ENCODE measurements around the gene SLC5A11.

SLC5A11 gene

GRCh38 chr16:24858219-24859041 is 12.7 kb downstream of the SLC5A11 start:
- no peak for TF ChIP-seq CTCF (IDR thresholded peaks at IDR 0.05; ENCODE audit: low read depth, low read length)
- Histone ChIP-seq H3K4me3 (ENCODE audit: low read depth, low read length) (no peak overlapping the region), H3K27me3 (ENCODE audit: insufficient read depth, low read depth, severe bottlenecking) (no peaks in the 10 kb centered on the region), H3K36me3 (no peaks in the 10 kb centered on the region), H3K9me3 (ENCODE audit: severe bottlenecking) (no peaks in the 10 kb centered on the region), H3K27ac (no peak overlapping the region)
- DNase-seq: no peak

GRCh38 chr16:24861461-24861860 is 15.7 kb downstream of the SLC5A11 start:
- no peak for DNase-seq

GRCh38 chr16:24863582-24864437 is 18.0 kb downstream of the SLC5A11 start:
- H3K27ac ChIP-seq: no peak overlapping the region
- TF ChIP-seq CTCF (IDR thresholded peaks at IDR 0.05; ENCODE audit: low read depth, low read length): no peak
- H3K4me3 ChIP-seq (ENCODE audit: low read depth, low read length): no peak overlapping the region
- peaks cover 3% of the 10 kb centered on the region for H3K9me3 ChIP-seq (ENCODE audit: severe bottlenecking)
- no peak for DNase-seq
- H3K27me3 ChIP-seq (ENCODE audit: insufficient read depth, low read depth, severe bottlenecking): no peaks in the 10 kb centered on the region
- no peaks in the 10 kb centered on the region for H3K36me3 ChIP-seq

More at GRCh38 chr16:24861461-24861860, 15.7 kb downstream of the SLC5A11 start:
- no peaks in the 10 kb centered on the region for H3K27me3 ChIP-seq (ENCODE audit: insufficient read depth, low read depth, severe bottlenecking)
- H3K4me3 ChIP-seq (ENCODE audit: low read depth, low read length): no peak overlapping the region
- H3K9me3 ChIP-seq (ENCODE audit: severe bottlenecking): peaks cover 3% of the 10 kb centered on the region
- H3K36me3 ChIP-seq: no peaks in the 10 kb centered on the region
- no peak for TF ChIP-seq CTCF (IDR thresholded peaks at IDR 0.05; ENCODE audit: low read depth, low read length)
- no peak overlapping the region for H3K27ac ChIP-seq

- no peak for TF ChIP-seq CTCF (IDR thresholded peaks at IDR 0.05; ENCODE audit: low read depth, low read length)
- Histone ChIP-seq H3K36me3 (no peaks in the 10 kb centered on the region), H3K27me3 (ENCODE audit: insufficient read depth, low read depth, severe bottlenecking) (no peaks in the 10 kb centered on the region), H3K27ac (no peak overlapping the region), H3K4me3 (ENCODE audit: low read depth, low read length) (no peak overlapping the region), H3K9me3 (ENCODE audit: severe bottlenecking) (peaks cover 3% of the 10 kb centered on the region)
- DNase-seq: no peak
These were observed 23.3 kb downstream of the SLC5A11 start for GRCh38 chr16:24869033-24869432.

GRCh38 chr16:24871891-24872290 is 26.1 kb downstream of the SLC5A11 start:
- DNase-seq: no peak
- no peaks in the 10 kb centered on the region for H3K36me3 ChIP-seq
- no peaks in the 10 kb centered on the region for H3K9me3 ChIP-seq (ENCODE audit: severe bottlenecking)
- no peak overlapping the region for H3K27ac ChIP-seq
- H3K4me3 ChIP-seq (ENCODE audit: low read depth, low read length): no peak overlapping the region
- no peak for TF ChIP-seq CTCF (IDR thresholded peaks at IDR 0.05; ENCODE audit: low read depth, low read length)
- H3K27me3 ChIP-seq (ENCODE audit: insufficient read depth, low read depth, severe bottlenecking): no peaks in the 10 kb centered on the region

Measured in WERI-Rb-1 (cell line).